Lower leg skin (tissue), 3 donors: Measurements from ENCODE around the gene SLC15A5.

ENCODE experiments used
- CTCF ChIP-seq, 3 donors: fragments of 450-650 bp; IDR thresholded peaks; one replicate each; pipeline ENCODE4 v1.5.1; 2016; ENCODE audit warnings: antibody characterized with exemption in 3 of 3, mild to moderate bottlenecking in 3 of 3, moderate library complexity in 2 of 3
- POLR2A ChIP-seq, 2 donors: fragments of 450-650 bp; IDR thresholded peaks; one replicate each; pipeline ENCODE4 v1.6.1; 2016 to 2017; ENCODE audit warnings: antibody characterized with exemption in 2 of 2, mild to moderate bottlenecking in 1 of 2, moderate library complexity in 1 of 2

DNA sequence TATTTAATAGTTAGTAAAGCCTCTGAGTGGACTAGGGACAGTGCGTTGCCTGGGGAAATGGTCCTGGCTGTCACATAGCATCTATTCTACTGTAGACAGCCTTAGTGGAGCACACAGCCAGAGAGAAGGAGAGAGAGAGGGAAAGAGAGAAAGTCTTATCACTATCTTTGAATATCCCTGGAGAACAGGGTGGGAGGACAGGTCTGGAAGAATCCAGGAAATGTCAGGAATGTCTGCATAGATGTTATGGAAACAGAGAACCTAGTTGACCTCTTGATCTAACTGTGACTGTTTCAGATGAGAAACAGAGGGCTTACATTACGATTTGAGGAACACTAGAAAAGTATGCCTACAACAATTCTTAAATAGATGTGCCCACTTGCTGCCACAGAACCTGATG lies 92.8 kb downstream of the SLC15A5 start:
- TF ChIP-seq CTCF (IDR thresholded peaks at IDR 0.05) (no peak), POLR2A (IDR thresholded peaks at IDR 0.05) (no peak)
